OCI-LY7 (cell line): ENCODE results near the gene CNN2. TPM values are rescaled to one million over a fixed set of nuclear protein-coding genes. Genes with fewer than 3 reads are reported as not detected.

Experiments
- BruUV-seq: library from RNA; stranded (reverse); fragments of 400-500 nt; replicated peaks from 2 replicates; lab custom pipeline; 2021; lab: Mats Ljungman, UMichigan
- CTCF ChIA-PET: fragments of 300-600 bp; sonication (Branson Sonifier 250); formaldehyde crosslinking; loops from one replicate; lab custom pipeline; 2022; ENCODE audit warnings: antibody characterized with exemption; ENCODE audit not compliant: unreplicated experiment; lab: Charles Lee
- POLR2A ChIA-PET: fragments of 300-600 bp; sonication (Branson Sonifier 250); formaldehyde crosslinking; loops from one replicate; lab custom pipeline; 2022; ENCODE audit warnings: antibody characterized with exemption; lab: Charles Lee
- DNase-seq: peaks from one replicate; pipeline ENCODE4 v3.0.0-alpha.2; 2015; ENCODE audit warnings: low spot score
- H2AFZ ChIP-seq: fragments of 200-600 bp; sonication (generic), shearing (Covaris generic); 2 replicates; pipeline ENCODE4 v1.6.1; 2014; ENCODE audit warnings: mild to moderate bottlenecking, antibody characterized with exemption, low read length, moderate library complexity
- H3K27ac ChIP-seq: fragments of 200-600 bp; sonication (generic); 2 replicates; pipeline ENCODE4 v1.5.1; 2014; ENCODE audit warnings: mixed run types, low read depth, mild to moderate bottlenecking, moderate library complexity, low read length, inconsistent platforms; ENCODE audit not compliant: poor library complexity, severe bottlenecking
- H3K36me3 ChIP-seq: fragments of 200-600 bp; sonication (generic); 2 replicates; pipeline ENCODE4 v1.6.1; 2014; ENCODE audit warnings: mild to moderate bottlenecking, antibody characterized with exemption, low read length, moderate library complexity, mixed read lengths; ENCODE audit not compliant: insufficient read depth
- H3K4me1 ChIP-seq: fragments of 200-600 bp; sonication (generic); 2 replicates; pipeline ENCODE4 v1.5.1; 2014; ENCODE audit warnings: mild to moderate bottlenecking, low read length; ENCODE audit not compliant: insufficient read depth, poor library complexity, severe bottlenecking
- H3K4me2 ChIP-seq: fragments of 200-600 bp; sonication (generic); 2 replicates; pipeline ENCODE4 v1.6.1; 2014; ENCODE audit warnings: mild to moderate bottlenecking, low read length
- H3K4me3 ChIP-seq: fragments of 200-600 bp; sonication (generic); 2 replicates; pipeline ENCODE4 v1.5.1; 2014; ENCODE audit warnings: mild to moderate bottlenecking, low read depth, low read length; ENCODE audit not compliant: poor library complexity, severe bottlenecking
- H3K79me2 ChIP-seq: fragments of 200-600 bp; sonication (generic); 2 replicates; pipeline ENCODE4 v1.6.1; 2016; ENCODE audit warnings: low read depth, mild to moderate bottlenecking, low read length, moderate library complexity, mixed read lengths; ENCODE audit not compliant: insufficient read depth
- H3K9me2 ChIP-seq: fragments of 200-600 bp; sonication (generic); 2 replicates; pipeline ENCODE4 v1.6.1; 2016; ENCODE audit warnings: mild to moderate bottlenecking, low read length, mixed read lengths; ENCODE audit not compliant: insufficient read depth
- H3K9me3 ChIP-seq: fragments of 200-600 bp; sonication (generic); 2 replicates; pipeline ENCODE4 v1.6.1; 2014; ENCODE audit warnings: mild to moderate bottlenecking, mixed run types, low read length, mixed read lengths
- H4K20me1 ChIP-seq: fragments of 200-600 bp; sonication (generic); 2 replicates; pipeline ENCODE4 v1.6.1; 2014; ENCODE audit warnings: mild to moderate bottlenecking, antibody characterized with exemption, low read length, moderate library complexity, mixed read lengths; ENCODE audit not compliant: insufficient read depth
- EZH2phosphoT487 ChIP-seq: fragments of 200-600 bp; sonication (generic); IDR thresholded peaks from 2 replicates; pipeline ENCODE4 v1.6.1; 2018; ENCODE audit warnings: low read depth, borderline replicate concordance, mild to moderate bottlenecking, mixed run types, antibody characterized with exemption, low read length, moderate library complexity, mixed read lengths
- intact Hi-C: fragments of 100-400 bp; cut with micrococcal nuclease; formaldehyde crosslinking; loops from one replicate; pipeline ENCODE4 v1.10.0; 2022; ENCODE audit not compliant: unreplicated experiment
- total RNA-seq, 2 experiments: library from RNA; depleted of rRNA in 1 of 2; stranded (reverse); fragments of >200 nt in 1 of 2; shearing (Covaris generic) in 1 of 2; gene quantifications; 2 replicates each; pipeline ENCODE4 v1.2.3, GENCODE V29; 2014 to 2022
- TF ChIP-seq, protein P1 (sequence below): fragments of 200-600 bp; sonication (generic); conservative IDR thresholded peaks from 2 replicates; pipeline ENCODE4 v1.5.1; 2014; ENCODE audit warnings: mild to moderate bottlenecking, antibody characterized with exemption, low read length, moderate library complexity, mixed read lengths

Gene CNN2
- total RNA-seq, 2 experiments from 2014 or later = 73.7 to 127 TPM

DNA sequence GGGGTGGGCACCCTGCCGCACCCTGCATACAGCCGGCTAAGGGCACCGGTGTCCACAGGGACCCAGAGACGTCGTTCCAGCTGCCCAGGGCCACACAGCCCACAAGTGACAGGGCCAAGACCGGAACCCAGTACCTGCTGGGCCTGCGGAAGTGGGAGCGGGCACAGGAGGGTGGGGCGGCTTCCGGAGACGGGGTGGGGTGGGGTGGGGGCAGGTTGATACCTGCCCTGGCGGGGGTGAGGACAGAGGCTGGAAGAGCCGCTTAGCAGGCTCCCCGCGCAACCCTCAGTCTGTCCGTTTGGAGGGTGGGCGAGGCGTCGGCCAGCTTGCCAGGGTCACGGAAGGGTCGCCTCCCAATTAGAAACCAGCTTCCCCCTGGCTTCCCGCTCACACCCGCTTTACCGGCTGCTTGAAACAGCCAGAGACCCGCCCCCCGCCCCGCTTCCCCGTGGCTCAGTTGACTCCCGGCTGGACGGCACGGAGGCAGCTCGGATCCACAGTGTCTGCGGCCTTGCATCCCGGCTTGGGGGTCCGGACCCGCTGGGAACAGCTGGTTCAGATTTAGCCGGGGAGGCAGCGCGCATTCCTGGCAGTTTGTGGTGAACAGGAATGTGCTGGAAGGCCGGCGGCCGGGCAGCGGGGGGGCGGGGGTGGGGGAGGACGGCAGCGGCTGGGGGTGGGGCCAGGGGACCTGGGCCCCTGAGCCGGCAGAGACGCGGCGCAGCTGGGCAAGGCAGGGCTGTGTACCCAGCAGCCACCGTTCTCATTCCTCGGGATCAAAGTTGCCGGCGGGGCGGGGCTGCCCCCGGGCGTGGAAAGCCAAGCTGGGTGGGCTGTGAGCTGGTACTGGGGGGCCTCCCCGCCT, 1.9 kb downstream of the CNN2 start:
- Histone ChIP-seq H3K36me3 (peaks cover 24% of the 10 kb centered on the region), H4K20me1 (no peaks in the 10 kb centered on the region), H3K9me2 (no peaks in the 10 kb centered on the region), H3K27ac (peak overlapping the region; percentile 77), H3K4me1 (peaks cover 32% of the 10 kb centered on the region), H2AFZ (no peak overlapping the region), H3K4me2 (peak overlapping the region; percentile 99), H3K79me2 (peaks cover 23% of the 10 kb centered on the region), H3K9me3 (no peaks in the 10 kb centered on the region), H3K4me3 (peak overlapping the region; percentile 88)
- peak; percentile 82 for DNase-seq
- POLR2A ChIA-PET = interaction anchor here (1.7 to 2.7 kb wide), 2 partner anchors 12 to 39 kb away, joined by 5 to 15 read pairs; partner anchors contain the start of genes ABCA7 and ARHGAP45
- intact Hi-C loops = loop anchor here (10.0 kb wide), 1 partner anchor 237 kb away; the partner anchor contains the start of gene CIRBP
- TF ChIP-seq EZH2phosphoT487 = no peak
- TF ChIP-seq, protein P1, sequence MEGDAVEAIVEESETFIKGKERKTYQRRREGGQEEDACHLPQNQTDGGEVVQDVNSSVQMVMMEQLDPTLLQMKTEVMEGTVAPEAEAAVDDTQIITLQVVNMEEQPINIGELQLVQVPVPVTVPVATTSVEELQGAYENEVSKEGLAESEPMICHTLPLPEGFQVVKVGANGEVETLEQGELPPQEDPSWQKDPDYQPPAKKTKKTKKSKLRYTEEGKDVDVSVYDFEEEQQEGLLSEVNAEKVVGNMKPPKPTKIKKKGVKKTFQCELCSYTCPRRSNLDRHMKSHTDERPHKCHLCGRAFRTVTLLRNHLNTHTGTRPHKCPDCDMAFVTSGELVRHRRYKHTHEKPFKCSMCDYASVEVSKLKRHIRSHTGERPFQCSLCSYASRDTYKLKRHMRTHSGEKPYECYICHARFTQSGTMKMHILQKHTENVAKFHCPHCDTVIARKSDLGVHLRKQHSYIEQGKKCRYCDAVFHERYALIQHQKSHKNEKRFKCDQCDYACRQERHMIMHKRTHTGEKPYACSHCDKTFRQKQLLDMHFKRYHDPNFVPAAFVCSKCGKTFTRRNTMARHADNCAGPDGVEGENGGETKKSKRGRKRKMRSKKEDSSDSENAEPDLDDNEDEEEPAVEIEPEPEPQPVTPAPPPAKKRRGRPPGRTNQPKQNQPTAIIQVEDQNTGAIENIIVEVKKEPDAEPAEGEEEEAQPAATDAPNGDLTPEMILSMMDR = no peak
- BruUV-seq = no TSS peak
- CTCF ChIA-PET = interaction anchor here (1.0 kb wide), 1 partner anchor 11 kb away, joined by 3 read pairs; no protein-coding TSS in a partner anchor

- H3K36me3 ChIP-seq = peaks cover 45% of the 10 kb centered on the region
- peaks cover 31% of the 10 kb centered on the region for H3K4me1 ChIP-seq
- H3K4me3 ChIP-seq = no peak overlapping the region
- H3K4me2 ChIP-seq = no peak overlapping the region
- no peak overlapping the region for H3K27ac ChIP-seq
- ChIA-PET POLR2A (interaction anchor here (0.7 kb wide), 2 partner anchors 13 to 165 kb away, joined by 3 read pairs; no protein-coding TSS in a partner anchor), CTCF (no interaction called here)
- TF ChIP-seq, protein P1 = no peak
- no peak for TF ChIP-seq EZH2phosphoT487
- no peaks in the 10 kb centered on the region for H3K9me3 ChIP-seq
- H3K79me2 ChIP-seq = peaks cover 14% of the 10 kb centered on the region; the same call in 1 of the 2 replicates
- intact Hi-C loops = no loop called here
- no peak for DNase-seq
- H4K20me1 ChIP-seq = no peaks in the 10 kb centered on the region
- H3K9me2 ChIP-seq = no peaks in the 10 kb centered on the region
- no peak overlapping the region for H2AFZ ChIP-seq
- BruUV-seq = no TSS peak
Observed at GRCh38 chr19:1032264-1032867, 6.0 kb downstream of the CNN2 start.
